SU-DHL-6 (cell line): Measurements from ENCODE around the gene KCNA2.

Experiments used
- H2AFZ ChIP-seq: fragments of 200-600 bp; sonication (generic); 2 replicates; pipeline ENCODE4 v1.6.1; 2014; ENCODE audit warnings: low read depth, mild to moderate bottlenecking, moderate library complexity, mixed read lengths, antibody characterized with exemption, low read length; ENCODE audit not compliant: severe bottlenecking
- H3F3A ChIP-seq: fragments of 200-600 bp; shearing (Covaris generic); 2 replicates; pipeline ENCODE4 v1.6.0; 2016; ENCODE audit warnings: antibody characterized with exemption, mild to moderate bottlenecking; ENCODE audit not compliant: insufficient read depth
- H3K27ac ChIP-seq: fragments of 200-600 bp; sonication (generic); 2 replicates; pipeline ENCODE4 v1.5.1; 2016; ENCODE audit warnings: low read depth, mild to moderate bottlenecking, low read length, moderate library complexity, mixed read lengths
- H3K27me3 ChIP-seq: fragments of 200-600 bp; sonication (generic), shearing (Covaris generic); 2 replicates; pipeline ENCODE4 v1.6.0; 2014; ENCODE audit warnings: mild to moderate bottlenecking, low read length
- H3K36me3 ChIP-seq: fragments of 200-600 bp; sonication (generic); 2 replicates; pipeline ENCODE4 v1.6.1; 2014; ENCODE audit warnings: mild to moderate bottlenecking, low read length, mixed read lengths
- H3K4me2 ChIP-seq: fragments of 300-600, 200-600 bp; shearing (Covaris generic), sonication (generic); 2 replicates; pipeline ENCODE4 v1.6.0; 2014; ENCODE audit warnings: low read length, low read depth, mild to moderate bottlenecking; ENCODE audit not compliant: poor library complexity, severe bottlenecking
- H3K4me3 ChIP-seq: fragments of 200-600 bp; sonication (generic); 2 replicates; pipeline ENCODE4 v1.5.1; 2014; ENCODE audit warnings: antibody characterized with exemption, low read length, mild to moderate bottlenecking, mixed read lengths; ENCODE audit not compliant: insufficient read depth, poor library complexity, severe bottlenecking
- H3K79me2 ChIP-seq: fragments of 200-600 bp; sonication (generic); 2 replicates; pipeline ENCODE4 v1.6.1; 2014; ENCODE audit warnings: mild to moderate bottlenecking, low read length, moderate library complexity; ENCODE audit not compliant: insufficient read depth
- H3K9ac ChIP-seq: fragments of 200-600 bp; sonication (generic); 2 replicates; pipeline ENCODE4 v1.7.0; 2014; ENCODE audit warnings: mild to moderate bottlenecking, low read length
- H3K9me2 ChIP-seq: fragments of 200-600 bp; sonication (generic); replicated peaks from 2 replicates; pipeline ENCODE4 v1.6.1; 2014; ENCODE audit warnings: low read length; ENCODE audit not compliant: insufficient read depth
- H3K9me3 ChIP-seq: fragments of 200-600 bp; sonication (generic); 2 replicates; pipeline ENCODE4 v1.6.1; 2014; ENCODE audit warnings: low read length, mixed read lengths; ENCODE audit not compliant: insufficient read depth
- H4K20me1 ChIP-seq: fragments of 200-600 bp; sonication (generic); 2 replicates; pipeline ENCODE4 v1.6.1; 2014; ENCODE audit warnings: low read depth, mild to moderate bottlenecking, antibody characterized with exemption, low read length, moderate library complexity, mixed read lengths
- CTCF ChIP-seq: fragments of 200-600 bp; sonication (generic); IDR thresholded peaks from one replicate; pipeline ENCODE4 v1.5.1; 2017; ENCODE audit warnings: antibody characterized with exemption, mild to moderate bottlenecking, low read length, moderate library complexity; ENCODE audit not compliant: insufficient read depth, poor library complexity, severe bottlenecking
- EZH2phosphoT487 ChIP-seq: fragments of 200-600 bp; sonication (generic), shearing (Covaris generic); conservative IDR thresholded peaks from 2 replicates; pipeline ENCODE4 v1.6.1; 2018; ENCODE audit warnings: mild to moderate bottlenecking, antibody characterized with exemption, low read length, moderate library complexity, mixed read lengths

The KCNA2 gene

GRCh38 chr1:110647254-110647891 lies 41.2 kb upstream of the KCNA2 start:
- Histone ChIP-seq H3K4me2 (no peak overlapping the region), H3K79me2 (no peaks in the 10 kb centered on the region), H3K4me3 (no peak overlapping the region), H3K9me2 (no peaks in the 10 kb centered on the region), H3K9ac (no peak overlapping the region), H3F3A (no peaks in the 10 kb centered on the region), H4K20me1 (no peaks in the 10 kb centered on the region), H3K27ac (no peak overlapping the region), H3K27me3 (no peaks in the 10 kb centered on the region), H3K9me3 (no peaks in the 10 kb centered on the region), H3K36me3 (no peaks in the 10 kb centered on the region), H2AFZ (no peak overlapping the region)
- TF ChIP-seq EZH2phosphoT487 (no peak), CTCF (no peak)

GRCh38 chr1:110645821-110646735 lies 39.9 kb upstream of the KCNA2 start:
- Histone ChIP-seq H3K36me3 (no peaks in the 10 kb centered on the region), H3K79me2 (no peaks in the 10 kb centered on the region), H2AFZ (no peak overlapping the region), H3K27ac (no peak overlapping the region), H3F3A (no peaks in the 10 kb centered on the region), H3K4me2 (no peak overlapping the region), H3K9ac (no peak overlapping the region), H3K4me3 (no peak overlapping the region), H3K9me3 (no peaks in the 10 kb centered on the region), H3K27me3 (no peaks in the 10 kb centered on the region), H3K9me2 (no peaks in the 10 kb centered on the region), H4K20me1 (no peaks in the 10 kb centered on the region)
- TF ChIP-seq CTCF = no peak
- no peak for TF ChIP-seq EZH2phosphoT487

GRCh38 chr1:110645211-110645610 lies 39.1 kb upstream of the KCNA2 start:
- H3K9me3 ChIP-seq = no peaks in the 10 kb centered on the region
- H3K79me2 ChIP-seq = no peaks in the 10 kb centered on the region
- no peak overlapping the region for H2AFZ ChIP-seq
- H3K9me2 ChIP-seq = no peaks in the 10 kb centered on the region
- H3K36me3 ChIP-seq = no peaks in the 10 kb centered on the region
- no peak for TF ChIP-seq EZH2phosphoT487
- no peak for TF ChIP-seq CTCF
- no peaks in the 10 kb centered on the region for H3K27me3 ChIP-seq
- H3F3A ChIP-seq = no peaks in the 10 kb centered on the region
- H3K4me2 ChIP-seq = no peak overlapping the region
- H3K9ac ChIP-seq = no peak overlapping the region
- H3K4me3 ChIP-seq = no peak overlapping the region
- H4K20me1 ChIP-seq = no peaks in the 10 kb centered on the region
- no peak overlapping the region for H3K27ac ChIP-seq
